ENCODE measurements around the gene TRABD.

DNA sequence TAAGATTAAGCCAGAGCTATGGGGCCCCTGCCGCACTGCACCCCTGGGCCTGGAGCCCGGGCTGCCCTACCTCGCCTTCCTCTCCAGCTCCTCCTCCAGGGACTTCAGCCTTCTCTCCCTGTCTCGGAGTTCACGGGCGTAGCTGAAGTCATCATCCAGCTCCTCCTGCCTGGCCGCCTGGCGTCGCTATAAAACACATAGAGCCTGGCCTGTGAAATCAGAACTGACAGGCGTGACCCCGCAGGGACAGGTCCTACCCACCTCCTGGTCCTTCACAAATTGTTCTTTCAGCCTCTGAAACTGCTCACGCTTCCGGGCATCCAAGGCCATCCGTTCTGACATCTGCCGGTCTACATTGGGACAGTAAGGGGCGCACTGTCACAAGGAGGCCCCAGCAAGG is 38.4 kb downstream of the TRABD start:
- TF ChIP-seq, protein P1, sequence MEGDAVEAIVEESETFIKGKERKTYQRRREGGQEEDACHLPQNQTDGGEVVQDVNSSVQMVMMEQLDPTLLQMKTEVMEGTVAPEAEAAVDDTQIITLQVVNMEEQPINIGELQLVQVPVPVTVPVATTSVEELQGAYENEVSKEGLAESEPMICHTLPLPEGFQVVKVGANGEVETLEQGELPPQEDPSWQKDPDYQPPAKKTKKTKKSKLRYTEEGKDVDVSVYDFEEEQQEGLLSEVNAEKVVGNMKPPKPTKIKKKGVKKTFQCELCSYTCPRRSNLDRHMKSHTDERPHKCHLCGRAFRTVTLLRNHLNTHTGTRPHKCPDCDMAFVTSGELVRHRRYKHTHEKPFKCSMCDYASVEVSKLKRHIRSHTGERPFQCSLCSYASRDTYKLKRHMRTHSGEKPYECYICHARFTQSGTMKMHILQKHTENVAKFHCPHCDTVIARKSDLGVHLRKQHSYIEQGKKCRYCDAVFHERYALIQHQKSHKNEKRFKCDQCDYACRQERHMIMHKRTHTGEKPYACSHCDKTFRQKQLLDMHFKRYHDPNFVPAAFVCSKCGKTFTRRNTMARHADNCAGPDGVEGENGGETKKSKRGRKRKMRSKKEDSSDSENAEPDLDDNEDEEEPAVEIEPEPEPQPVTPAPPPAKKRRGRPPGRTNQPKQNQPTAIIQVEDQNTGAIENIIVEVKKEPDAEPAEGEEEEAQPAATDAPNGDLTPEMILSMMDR (optimal IDR thresholded peaks at IDR 0.05 in 1 of 3, IDR thresholded peaks at IDR 0.05 in 1 of 3, conservative IDR thresholded peaks at IDR 0.05 in 1 of 3; ENCODE audit: extremely low read depth in 1 of 3, insufficient read depth in 2 of 3, low read length in 3 of 3): no peak
- TF ChIP-seq EZH2 (IDR thresholded peaks at IDR 0.05; ENCODE audit: low read length): no peak

Measured in keratinocyte (primary cell).